Activated effector memory CD4-positive, alpha-beta T cell treated with anti-CD3 and anti-CD28 coated beads, Interleukin-2, amount 50 U/mL, for 16 hours (primary cell): ENCODE results near the gene PTGDS.

Source experiments
- DNase-seq: peaks from one replicate; pipeline ENCODE4 v3.0.0-alpha.2; 2020

The PTGDS gene

DNA sequence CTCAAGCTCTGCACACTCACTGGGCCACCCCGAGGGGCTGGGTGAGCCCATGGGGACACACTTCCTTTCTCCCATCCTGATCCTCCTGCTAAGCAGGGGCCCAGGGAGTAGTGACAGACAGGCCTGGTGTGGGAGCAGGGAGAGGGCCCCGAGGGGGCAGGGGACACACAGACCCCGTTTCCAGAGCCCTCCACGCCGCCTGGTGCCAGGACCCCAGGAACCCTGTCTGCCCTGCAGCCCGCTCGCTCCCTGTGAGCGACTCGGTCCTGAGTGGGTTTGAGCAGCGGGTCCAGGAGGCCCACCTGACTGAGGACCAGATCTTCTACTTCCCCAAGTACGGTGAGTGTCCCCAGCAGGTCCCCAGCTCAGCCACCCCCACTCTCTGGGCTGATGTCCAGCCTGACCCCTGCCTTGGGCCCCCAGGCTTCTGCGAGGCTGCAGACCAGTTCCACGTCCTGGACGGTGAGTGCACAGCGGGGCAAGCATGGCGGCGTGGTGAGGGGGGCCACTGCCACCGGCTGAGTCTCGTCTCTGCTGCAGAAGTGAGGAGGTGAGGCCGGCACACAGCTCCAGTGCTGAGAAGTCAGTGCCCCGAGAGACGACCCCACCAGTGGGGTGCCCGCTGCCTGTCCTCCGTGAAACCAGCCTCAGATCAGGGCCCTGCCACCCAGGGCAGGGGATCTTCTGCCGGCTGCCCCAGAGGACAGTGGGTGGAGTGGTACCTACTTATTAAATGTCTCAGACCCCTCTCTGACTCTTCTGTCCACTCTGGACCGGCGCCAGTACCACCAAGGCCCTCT is 30.9 kb upstream of the PTGDS start:
- DNase-seq = no peak

DNA sequence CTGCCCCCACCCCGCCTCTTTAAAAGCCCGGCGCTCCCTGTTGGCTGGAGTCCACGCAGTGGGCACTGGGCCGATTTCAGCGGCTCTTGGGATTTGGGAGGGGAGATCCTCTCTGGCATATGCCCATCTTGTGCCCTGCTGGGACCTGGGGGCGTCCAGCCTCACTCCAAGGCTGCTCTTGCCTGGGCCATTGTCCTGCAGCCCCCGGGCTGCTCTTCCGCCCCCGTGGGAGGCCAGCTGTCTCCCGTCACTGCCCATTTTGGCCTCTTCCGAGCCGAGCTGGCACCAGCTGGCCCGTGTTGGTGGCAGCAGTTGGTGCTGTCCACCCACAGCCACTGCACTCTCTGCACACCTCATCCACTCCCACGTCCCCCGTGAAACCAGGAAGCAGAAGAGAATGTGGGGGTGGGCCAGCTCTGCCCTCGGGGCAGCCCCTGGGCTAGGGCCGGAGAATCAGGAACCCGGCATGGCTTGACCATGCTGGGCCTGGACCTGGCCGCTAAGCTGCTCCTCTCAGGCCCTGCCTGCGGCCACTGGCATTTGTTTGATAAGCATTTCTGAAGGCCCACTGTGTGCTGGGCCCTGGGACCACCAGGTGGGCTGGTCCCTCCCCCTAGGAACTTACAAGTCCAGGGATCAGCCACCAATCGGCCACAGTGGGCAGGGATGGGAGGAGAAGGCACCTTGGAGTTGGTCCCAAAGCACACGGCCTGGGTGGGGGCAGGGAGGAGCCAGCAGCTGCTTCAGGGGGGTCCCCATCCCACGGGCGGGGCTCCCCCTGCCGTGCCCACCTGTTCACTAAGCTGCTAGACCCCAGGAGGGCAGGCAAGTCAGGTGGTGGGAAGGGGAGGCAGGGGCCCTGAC is 30.0 kb upstream of the PTGDS start:
- DNase-seq = no peak

DNA sequence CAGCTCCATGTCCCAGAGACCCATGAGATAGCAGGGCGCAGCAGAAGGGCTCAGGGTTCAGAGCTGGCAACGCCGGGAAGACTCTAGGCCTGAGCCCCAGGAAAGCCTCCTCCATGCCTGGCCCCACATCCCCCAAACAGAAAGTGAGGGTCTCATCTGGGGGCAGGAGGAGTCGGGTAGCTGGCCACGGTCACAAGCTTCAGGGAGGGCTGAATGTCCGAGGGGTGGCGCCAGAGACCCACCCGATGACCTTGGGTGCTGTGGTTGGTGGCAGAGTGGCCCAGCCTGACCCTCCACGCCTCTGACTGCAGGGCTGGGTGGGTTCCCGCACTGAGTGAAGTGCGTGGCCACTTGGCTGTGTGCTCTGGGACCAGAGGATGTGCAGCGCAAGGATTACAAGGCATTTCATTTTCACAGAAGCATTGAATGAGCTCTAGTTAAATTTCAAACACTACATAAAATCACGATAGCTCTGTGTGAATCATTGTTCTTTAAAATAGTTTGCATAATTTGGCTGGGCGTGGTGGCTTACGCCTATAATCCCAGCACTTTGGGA is 29.3 kb upstream of the PTGDS start:
- DNase-seq = no peak

DNA sequence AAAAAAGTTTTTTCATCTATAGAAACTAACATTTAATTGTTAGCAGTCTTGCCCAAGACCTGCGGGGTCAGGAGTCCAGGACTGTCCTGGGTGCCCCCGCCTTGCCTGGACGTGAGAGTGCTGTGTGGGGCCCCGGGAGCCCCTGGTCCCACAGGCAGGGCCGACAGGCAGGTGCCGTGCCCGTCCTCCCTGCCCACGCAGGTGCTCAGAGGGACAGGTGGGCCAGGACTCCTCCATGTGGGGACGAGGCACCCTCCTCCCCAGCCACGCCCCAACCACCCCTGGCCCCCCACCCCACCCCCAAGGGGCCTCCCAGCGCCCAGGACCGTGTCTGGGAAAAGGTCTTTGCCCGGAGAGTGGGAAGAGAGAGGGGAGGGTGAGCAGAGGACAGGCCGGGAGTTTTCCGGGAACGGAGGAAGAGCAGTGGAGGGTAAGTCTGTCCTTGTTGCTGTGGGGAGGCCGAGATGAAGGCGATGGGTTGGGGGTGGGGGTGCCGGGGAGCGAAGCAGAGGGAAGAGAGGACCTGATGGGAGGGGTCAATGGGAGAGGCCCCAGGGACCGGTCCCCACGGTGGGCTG is 28.0 kb upstream of the PTGDS start:
- no peak for DNase-seq

DNA sequence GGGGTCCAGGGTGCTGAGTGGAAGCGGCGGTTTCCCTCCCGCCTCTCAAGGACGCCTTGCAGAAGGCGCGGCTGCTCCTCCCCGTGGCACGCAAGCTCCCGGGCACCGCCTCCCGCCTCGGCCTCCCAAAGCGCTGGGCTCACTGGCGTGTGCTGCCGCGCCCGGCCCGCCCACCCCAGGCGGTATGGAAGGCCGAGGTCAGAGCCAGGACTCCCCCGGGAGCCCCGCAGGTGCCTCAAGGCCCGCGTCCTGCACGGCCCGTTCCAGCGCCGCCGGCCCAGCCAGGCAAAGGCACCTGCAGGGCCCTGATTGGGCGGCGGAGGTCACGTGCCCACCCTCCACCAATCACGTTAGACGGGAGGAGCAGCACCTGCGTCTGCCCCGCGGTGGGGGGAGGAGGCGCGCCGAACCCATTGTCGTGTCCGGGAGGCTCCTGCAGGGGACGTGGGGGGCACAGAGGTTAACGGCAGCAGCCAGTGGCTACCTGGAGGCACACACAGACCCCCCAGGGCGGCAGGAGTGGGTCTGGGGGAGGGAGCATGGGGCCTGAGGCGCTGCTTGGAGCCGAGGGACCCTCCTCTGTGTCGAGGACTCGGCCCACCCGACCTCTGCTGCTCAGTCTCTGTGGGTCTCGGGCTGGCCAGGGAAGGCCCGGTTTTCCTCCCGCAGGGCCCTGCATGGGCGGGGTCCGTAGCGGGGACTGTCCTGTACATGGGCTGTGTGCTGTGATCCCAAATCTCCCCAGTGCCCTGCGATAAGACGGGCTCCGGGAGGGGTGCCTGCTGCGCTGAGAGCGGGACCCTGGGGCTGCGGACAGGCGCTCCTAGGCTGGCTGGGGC is 27.3 kb upstream of the PTGDS start:
- DNase-seq = peak; percentile 99

DNA sequence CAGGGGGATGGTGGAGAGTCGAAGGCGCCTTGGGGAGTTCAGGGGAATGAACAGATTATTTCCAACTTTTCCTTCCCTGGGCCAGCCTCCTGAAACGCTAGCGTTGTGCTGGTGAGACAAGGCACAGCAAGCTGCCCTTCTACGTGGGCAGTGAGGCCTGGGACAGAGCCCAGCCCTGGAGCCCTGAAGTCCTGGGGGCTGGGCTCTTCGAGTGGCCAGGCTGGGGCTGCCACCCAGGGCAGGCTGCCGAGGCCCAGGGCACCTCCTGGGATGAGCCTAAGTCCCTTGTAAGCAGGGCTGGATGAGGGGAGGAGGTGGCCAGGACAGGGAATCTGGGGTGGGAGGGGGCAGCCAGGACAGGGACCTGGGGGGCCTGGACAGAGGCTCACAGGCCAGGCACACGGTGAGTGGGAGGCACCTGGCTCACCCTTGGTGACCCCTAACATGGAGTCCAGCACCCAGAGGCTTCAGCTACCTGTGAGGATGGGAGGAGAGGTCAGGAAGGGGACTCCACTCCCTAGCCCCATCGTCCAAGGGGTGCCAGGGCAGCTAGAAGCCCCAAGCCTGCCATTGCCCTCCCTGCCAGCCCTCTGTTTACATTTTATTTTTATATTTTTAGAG is 26.5 kb upstream of the PTGDS start:
- no peak for DNase-seq

DNA sequence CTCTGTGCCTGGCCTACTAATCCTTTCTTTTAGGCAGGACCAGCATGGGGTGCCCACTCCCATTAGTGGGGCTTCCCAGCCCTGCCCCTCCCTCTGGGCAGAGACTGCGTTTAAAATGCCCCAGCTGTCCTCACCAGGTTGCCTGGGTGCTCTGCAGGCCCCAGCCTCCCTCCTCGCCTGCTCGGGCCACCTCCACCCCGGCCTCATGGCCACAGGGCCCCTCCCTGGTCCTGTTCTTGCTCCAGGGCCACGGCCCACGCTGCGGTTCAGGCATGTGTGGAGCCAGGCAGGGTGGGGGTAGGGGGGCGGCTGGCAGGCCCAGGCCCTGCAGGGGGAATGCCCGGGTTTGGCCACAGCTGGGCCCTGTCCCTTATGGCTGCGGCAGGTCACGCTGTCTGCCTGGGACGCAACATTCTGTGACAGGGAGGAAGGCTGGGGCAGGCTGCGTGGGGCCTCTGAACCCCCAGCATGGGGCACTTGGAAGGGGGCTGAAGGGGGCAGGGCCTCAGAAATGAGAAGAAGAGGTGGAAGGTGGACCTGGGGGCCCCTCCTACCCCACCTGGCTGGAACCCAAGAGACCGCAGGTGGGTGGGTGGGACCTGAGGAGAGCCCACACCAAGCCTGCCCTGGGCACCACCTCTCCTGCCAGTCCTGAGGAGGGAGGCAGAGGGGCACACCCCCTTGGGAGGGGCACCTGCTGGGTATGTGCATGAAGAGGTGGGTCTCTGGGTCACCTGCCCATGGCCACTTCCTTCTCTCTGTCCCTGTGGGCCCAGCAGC is 25.6 kb upstream of the PTGDS start, which contains the start of gene LCN12:
Gene LCN12, plus strand, starts transcription at position 733 of the 780 bp plus-strand sequence. CDS start 55 bp downstream, outside the sequence.
- DNase-seq = no peak

DNA sequence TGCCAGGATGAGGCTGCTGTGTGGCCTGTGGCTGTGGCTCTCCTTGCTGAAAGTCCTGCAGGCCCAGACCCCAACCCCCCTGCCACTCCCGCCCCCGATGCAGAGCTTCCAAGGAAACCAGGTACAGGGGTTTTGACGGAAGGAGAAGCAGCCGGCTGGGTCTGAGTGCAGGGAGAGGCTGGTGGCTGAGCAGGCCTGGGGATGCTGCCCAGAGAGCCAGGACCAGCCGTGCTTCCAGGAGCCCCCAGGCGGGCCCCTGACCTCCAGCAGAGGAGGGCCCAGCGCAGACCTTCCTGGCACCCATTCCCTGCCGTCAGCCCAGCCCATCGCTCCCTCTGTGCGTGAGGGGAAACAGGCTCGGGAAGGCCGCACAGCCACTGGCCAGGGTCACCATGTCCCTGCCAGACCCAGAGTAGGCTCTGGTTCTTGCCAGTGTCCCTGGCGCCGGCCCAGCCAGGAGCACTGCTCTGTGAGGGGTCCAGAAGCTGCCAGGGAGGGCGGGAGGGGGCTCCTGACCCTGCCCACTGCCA is 24.9 kb upstream of the PTGDS start:
- DNase-seq = no peak

DNA sequence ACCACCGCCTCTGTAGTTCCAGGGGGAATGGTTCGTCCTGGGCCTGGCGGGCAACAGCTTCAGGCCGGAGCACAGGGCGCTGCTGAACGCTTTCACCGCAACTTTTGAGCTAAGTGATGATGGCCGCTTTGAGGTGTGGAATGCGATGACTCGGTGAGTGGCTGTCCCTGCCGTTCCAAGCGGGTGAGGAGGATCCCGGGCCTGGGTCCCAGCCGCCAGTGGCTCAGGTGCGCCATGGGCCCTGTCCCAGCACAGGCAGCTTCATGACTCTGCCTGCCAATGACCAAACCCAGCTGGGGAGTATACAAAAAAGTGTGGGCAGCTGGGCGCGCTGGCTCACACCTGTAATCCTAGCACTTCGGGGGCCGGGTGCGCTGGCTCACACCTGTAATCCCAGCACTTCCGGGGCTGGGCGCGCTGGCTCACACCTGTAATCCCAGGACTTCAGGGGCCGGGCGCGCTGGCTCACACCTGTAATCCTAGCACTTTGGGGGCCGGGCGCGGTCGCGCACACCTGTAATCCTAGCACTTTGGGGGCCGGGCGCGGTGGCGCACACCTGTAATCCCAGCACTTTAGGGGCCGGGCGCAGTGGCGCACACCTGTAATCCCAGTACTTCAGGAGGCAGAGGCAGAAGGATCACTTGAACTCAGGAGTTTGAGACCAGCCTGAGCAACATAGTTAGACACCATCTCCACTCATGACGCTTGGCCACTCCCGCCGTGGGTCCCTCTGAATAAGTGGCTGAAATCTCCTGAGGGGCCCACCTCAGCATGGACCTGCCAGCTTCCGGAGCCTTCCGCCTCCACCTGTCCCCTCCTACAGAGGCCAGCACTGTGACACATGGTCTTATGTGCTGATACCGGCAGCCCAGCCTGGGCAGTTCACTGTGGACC is 24.2 kb upstream of the PTGDS start:
- DNase-seq = no peak

DNA sequence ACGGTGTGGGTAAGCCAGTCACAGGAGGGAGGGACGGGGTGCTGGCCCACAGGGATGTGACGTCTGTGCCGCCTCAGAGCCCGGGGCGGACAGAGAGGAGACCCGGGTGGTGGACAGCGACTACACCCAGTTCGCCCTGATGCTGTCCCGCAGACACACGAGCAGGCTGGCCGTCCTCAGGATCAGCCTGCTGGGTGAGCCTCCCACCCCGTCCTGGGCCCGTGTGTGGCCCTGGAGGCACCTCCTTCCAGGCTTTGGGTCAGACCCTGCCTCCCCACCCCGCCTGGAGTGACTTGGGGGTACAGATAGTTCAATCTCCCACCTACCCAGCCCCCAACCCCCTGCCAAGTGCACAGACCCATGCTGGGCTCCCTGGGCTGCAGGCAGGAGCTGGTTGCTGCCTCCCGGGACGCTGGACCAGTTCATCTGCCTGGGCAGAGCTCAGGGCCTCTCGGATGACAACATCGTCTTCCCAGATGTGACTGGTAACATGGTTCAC is 23.5 kb upstream of the PTGDS start:
- no peak for DNase-seq

DNA sequence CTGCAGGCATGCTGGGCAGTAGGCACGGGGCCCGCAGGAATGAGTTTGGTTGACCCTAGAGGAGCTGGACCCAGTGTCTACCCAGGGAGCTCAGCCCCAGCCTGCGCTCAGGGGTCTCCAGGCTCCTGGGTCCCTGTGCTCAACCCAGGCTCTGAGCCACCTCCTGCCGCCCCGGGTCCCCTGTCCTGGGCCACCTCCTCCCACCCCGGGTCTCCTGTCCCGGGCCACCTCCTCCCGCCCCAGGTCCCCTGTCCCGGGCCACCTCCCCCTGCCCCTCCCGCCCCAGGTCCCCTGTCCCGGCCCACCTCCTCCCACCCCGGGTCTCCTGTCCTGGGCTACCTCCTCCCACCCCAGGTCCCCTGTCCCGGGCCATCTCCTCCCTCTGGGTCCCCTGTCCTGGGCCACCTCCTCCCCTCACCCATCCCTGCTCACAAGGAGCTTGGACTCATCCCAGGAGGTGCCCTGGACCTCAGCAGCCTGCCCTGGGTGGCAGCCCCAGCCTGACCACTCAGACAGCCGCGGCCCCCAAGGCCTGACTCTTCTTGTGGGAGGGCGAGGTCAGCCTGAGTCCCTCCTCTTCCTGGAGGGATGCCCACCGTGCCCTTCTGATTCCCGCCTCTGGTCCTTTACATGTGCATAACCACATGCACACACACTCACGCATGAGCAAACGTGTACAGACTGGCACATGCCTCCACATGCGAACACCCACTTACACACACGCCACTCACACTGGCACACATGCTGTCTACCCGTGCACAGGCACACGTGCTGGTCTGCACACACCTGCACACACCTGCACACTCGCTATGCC is 22.8 kb upstream of the PTGDS start:
- DNase-seq = no peak

DNA sequence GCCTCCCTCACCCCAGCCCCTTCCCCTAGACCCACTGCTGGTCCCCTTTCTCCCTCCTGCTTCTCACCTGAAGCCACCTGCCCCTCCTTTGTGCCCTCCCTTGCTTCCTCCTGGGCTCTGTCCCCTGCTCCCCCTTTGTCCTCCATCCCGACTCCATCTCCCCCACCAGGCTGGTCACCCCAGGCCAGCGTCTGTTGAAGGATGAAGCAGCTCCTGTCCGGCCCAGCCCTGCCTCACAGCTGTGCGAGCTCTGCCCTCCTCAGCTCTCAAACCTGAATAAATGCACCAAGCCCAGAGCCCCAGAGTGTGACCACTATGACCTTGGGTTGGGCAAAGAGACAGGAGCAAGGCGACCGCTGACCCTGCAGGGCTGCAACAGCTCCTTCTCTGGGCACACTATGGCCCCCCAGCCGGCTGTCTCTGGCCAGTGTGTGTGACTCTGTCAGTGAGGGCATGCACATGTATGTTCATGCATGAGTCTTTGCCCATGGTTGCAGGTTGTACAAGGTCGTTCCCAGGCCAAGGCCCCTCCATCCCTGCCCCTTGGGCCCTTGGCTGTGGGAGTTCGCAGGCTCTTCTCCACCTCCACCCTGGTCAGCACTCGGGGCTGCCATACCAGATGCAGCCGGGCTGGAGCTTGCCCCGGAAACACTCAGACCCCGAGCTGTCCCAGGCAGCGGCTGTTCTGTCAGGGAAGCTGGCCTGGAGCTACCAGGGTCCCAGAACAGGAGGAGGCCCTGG is 21.9 kb upstream of the PTGDS start:
- DNase-seq = no peak

DNA sequence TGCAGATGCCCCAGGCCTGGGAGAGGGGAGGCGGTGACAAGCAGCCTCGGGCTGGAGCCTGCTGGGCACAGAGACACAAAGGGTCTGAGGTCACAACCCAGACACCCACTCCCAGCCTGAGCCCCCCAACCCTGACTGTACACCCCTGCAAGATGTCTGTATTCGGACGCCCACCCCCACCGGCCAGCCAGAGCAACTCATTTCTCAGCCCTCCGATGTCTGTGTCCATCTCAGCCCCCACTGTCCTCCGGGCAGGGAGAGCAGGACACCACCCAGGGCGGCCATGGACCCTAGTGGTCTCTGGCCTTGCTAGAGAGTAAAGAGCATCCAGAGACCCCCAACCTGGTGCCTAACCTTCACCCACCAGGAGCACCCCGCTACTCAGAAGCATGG is 21.4 kb upstream of the PTGDS start:
- no peak for DNase-seq

DNA sequence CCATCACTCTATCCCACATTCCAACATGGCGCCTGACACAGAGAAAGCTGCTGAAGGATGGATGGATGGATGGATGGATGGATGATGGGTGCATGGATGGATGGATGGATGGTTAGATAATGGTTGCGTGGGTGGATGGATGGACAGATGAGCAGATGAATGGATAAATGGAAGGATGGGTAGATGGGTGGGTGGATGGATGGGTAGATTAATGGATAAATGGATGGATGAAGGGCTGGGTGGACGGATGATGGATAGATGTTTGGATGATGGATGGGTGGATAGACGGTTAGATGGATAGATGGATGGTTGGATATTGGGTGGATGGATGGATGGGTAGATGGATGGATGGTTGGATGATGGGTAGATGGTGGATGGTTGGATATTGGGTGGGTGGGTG is 20.7 kb upstream of the PTGDS start:
- no peak for DNase-seq

DNA sequence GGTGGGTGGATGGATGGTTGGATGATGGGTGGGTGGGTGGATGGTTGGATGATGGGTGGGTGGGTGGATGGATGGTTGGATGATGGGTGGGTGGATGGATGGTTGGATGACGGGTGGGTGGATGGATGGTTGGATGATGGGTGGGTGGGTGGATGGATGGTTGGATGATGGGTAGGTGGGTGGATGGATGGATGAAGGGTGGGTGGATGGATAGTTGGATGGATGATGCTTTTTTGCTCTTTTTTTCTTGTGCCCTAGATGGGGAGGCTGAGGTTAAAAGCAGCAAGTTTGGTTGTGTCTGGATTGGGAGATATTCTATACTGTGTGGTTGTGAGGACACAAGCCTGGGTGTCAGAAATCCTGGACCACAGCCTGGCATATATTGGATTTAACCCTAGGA is 19.8 kb upstream of the PTGDS start:
- DNase-seq = no peak

DNA sequence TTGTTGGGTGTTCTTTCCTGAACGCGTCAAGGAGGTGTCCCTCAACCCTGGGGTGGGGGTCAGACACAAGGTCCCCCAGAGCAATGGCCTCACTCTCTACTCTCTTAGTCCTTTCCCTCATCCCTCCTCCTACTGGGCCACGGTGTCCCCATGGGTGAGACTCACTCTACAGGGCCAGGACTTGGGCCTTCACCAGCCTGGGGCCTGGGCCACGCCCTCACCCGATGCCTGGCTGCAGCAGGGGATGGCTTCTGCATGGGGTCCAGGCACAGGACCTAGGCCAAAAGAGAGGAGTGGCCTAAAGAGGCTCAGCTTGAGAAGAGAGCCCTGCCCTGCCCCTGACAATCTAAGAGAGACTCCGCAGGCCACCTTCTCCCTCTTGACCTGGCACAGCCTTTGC is 19.4 kb upstream of the PTGDS start:
- no peak for DNase-seq

DNA sequence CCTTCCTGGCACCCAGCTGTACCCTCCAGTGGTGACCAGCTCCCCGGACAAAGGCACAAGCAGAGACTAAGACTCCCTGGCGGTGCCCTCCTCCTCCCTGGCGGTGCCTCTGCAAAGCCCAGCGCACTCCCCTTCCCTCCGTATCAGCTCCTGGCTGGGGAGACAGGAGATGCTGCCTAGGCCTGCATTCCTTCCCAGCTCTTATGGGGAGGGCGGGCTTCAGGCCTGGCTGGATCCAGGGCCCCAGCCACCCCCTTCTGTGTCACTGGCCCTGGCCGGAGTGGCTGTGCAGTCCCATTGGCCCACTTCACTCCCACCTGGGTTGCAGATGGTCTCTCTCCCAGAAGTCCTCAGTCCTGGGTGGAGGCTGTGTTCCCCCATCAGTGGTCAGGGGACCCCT is 18.8 kb upstream of the PTGDS start:
- DNase-seq = no peak
